DMS79 treated with DMSO at 0.1 percent for 48 hours (cell line): ENCODE results near the gene MKX.
"Not testable (repeated sequence)": the region's sequence is repeated elsewhere in the genome, so short reads cannot be mapped to it uniquely, and the experiment has no call there.

Experiments
- DNase-seq: peaks from one replicate; lab custom pipeline; 2025; lab: John Stamatoyannopoulos, UW

MKX gene

GRCh38 chr10:27692663-27693062, 53.0 kb downstream of the MKX start:
- no peak for DNase-seq

GRCh38 chr10:27688991-27689390, 56.6 kb downstream of the MKX start:
- DNase-seq: no peak

GRCh38 chr10:27688276-27688675, 57.3 kb downstream of the MKX start:
- no peak for DNase-seq

GRCh38 chr10:27687743-27688142, 57.9 kb downstream of the MKX start:
- no peak for DNase-seq

GRCh38 chr10:27687326-27687725, 58.3 kb downstream of the MKX start:
- no peak for DNase-seq

GRCh38 chr10:27685681-27686080, 59.9 kb downstream of the MKX start:
- no peak for DNase-seq

GRCh38 chr10:27683226-27683625, 62.4 kb downstream of the MKX start:
- DNase-seq: no peak

- DNase-seq: not testable (repeated sequence)
Measured at GRCh38 chr10:27681795-27682194, 63.8 kb downstream of the MKX start.

- no peak for DNase-seq
Measured at GRCh38 chr10:27680691-27681605, 64.7 kb downstream of the MKX start.

- no peak for DNase-seq
Measured at GRCh38 chr10:27680006-27680557, 65.5 kb downstream of the MKX start.

- no peak for DNase-seq
Measured at GRCh38 chr10:27679369-27679912, 66.2 kb downstream of the MKX start.

GRCh38 chr10:27678166-27678565, 67.5 kb downstream of the MKX start:
- DNase-seq: no peak

GRCh38 chr10:27673065-27673464, 72.6 kb downstream of the MKX start:
- DNase-seq: no peak

- DNase-seq: no peak
Measured at GRCh38 chr10:27671821-27672220, 73.8 kb downstream of the MKX start.

- no peak for DNase-seq
Measured at GRCh38 chr10:27664461-27664860, 81.2 kb downstream of the MKX start.

- DNase-seq: no peak
Measured at GRCh38 chr10:27663621-27664020, 82.0 kb downstream of the MKX start.

- DNase-seq: no peak
Measured at GRCh38 chr10:27661514-27662286, 83.9 kb downstream of the MKX start.

GRCh38 chr10:27660711-27661110, 84.9 kb downstream of the MKX start:
- DNase-seq: no peak

- no peak for DNase-seq
Measured at GRCh38 chr10:27660268-27660667, 85.4 kb downstream of the MKX start.

- DNase-seq: no peak
Measured at GRCh38 chr10:27659786-27660185, 85.8 kb downstream of the MKX start.

GRCh38 chr10:27658788-27659187, 86.8 kb downstream of the MKX start:
- DNase-seq: no peak

GRCh38 chr10:27655296-27655695, 90.3 kb downstream of the MKX start:
- DNase-seq: no peak

- no peak for DNase-seq
Measured at GRCh38 chr10:27654284-27654683, 91.3 kb downstream of the MKX start.
